GM18507 (cell line): ENCODE data around the gene COL4A4.
A peak's percentile ranks its signal among the peaks of the same experiment; 100 is the strongest.

Experiments
- DNase-seq: peaks from one replicate; pipeline ENCODE4 v3.0.0; 2011; ENCODE audit warnings: low read depth; ENCODE audit not compliant: insufficient read length; ENCODE audit errors: extremely low spot score
- FAIRE-seq: peaks from 2 replicates; lab custom pipeline; 2011; peaks lifted over from hg19 to GRCh38; lab: Jason Lieb, UNC

Gene COL4A4

GRCh38 chr2:227164763-227165291 is 822 bp upstream of the COL4A4 start:
- DNase-seq (peak; percentile 12), FAIRE-seq (peak; percentile 83)

GRCh38 chr2:227163485-227163997 is 464 bp downstream of the COL4A4 start:
- FAIRE-seq (peak; percentile 84), DNase-seq (no peak)

- DNase-seq, result no peak
Observed at GRCh38 chr2:227161947-227162346, 2.1 kb downstream of the COL4A4 start.

GRCh38 chr2:227160164-227160563 is 3.8 kb downstream of the COL4A4 start:
- no peak for DNase-seq
- FAIRE-seq, result no peak

More at GRCh38 chr2:227161947-227162346, 2.1 kb downstream of the COL4A4 start:
- no peak for FAIRE-seq

GRCh38 chr2:227154986-227155774 is 8.8 kb downstream of the COL4A4 start:
- DNase-seq, result no peak
- no peak for FAIRE-seq

- no peak for FAIRE-seq
- DNase-seq, result no peak
Observed at GRCh38 chr2:227153758-227154486, 10.1 kb downstream of the COL4A4 start.

GRCh38 chr2:227153307-227153706 is 10.7 kb downstream of the COL4A4 start:
- no peak for DNase-seq
- FAIRE-seq, result no peak

- no peak for DNase-seq
- no peak for FAIRE-seq
Observed at GRCh38 chr2:227152093-227152766, 11.8 kb downstream of the COL4A4 start.

- no peak for DNase-seq
- FAIRE-seq, result no peak
Observed at GRCh38 chr2:227150222-227150936, 13.6 kb downstream of the COL4A4 start.

GRCh38 chr2:227148106-227148505 is 15.9 kb downstream of the COL4A4 start:
- FAIRE-seq, result no peak
- no peak for DNase-seq

- no peak for DNase-seq
- FAIRE-seq, result no peak
Observed at GRCh38 chr2:227147023-227147422, 17.0 kb downstream of the COL4A4 start.

- FAIRE-seq, result no peak
- DNase-seq, result no peak
Observed at GRCh38 chr2:227146456-227146855, 17.5 kb downstream of the COL4A4 start.

- DNase-seq (no peak), FAIRE-seq (no peak)
Observed at GRCh38 chr2:227143895-227144294, 20.1 kb downstream of the COL4A4 start.

GRCh38 chr2:227141301-227141700 is 22.7 kb downstream of the COL4A4 start:
- FAIRE-seq (no peak), DNase-seq (no peak)

GRCh38 chr2:227134591-227134990 is 29.4 kb downstream of the COL4A4 start:
- DNase-seq (no peak), FAIRE-seq (no peak)

GRCh38 chr2:227132986-227133385 is 31.0 kb downstream of the COL4A4 start:
- DNase-seq (no peak), FAIRE-seq (no peak)

- no peak for DNase-seq
- FAIRE-seq, result no peak
Observed at GRCh38 chr2:227130636-227131035, 33.4 kb downstream of the COL4A4 start.

GRCh38 chr2:227127201-227127600 is 36.8 kb downstream of the COL4A4 start:
- FAIRE-seq (no peak), DNase-seq (no peak)

GRCh38 chr2:227125506-227125905 is 38.5 kb downstream of the COL4A4 start:
- DNase-seq (no peak), FAIRE-seq (no peak)
